SK-N-SH treated with all-trans-retinoic acid at 6 μM for 48 hours (cell line): ENCODE data around the gene C5.

ENCODE experiments used
- CREB5 ChIP-seq: fragments of 250-450 bp; sonication (Bioruptor Pico); IDR thresholded peaks from 2 replicates; pipeline ENCODE4 v1.5.1; 2020; ENCODE audit warnings: low read depth, mild to moderate bottlenecking, moderate library complexity
- CSDC2 ChIP-seq: fragments of 250-450 bp; sonication (Bioruptor Pico); IDR thresholded peaks from 2 replicates; pipeline ENCODE4 v1.5.0; 2020; ENCODE audit warnings: mild to moderate bottlenecking, moderate library complexity
- ISL1 ChIP-seq: fragments of 250-450 bp; sonication (Bioruptor Pico); IDR thresholded peaks from 2 replicates; pipeline ENCODE4 v2.1.2; 2022; ENCODE audit warnings: mild to moderate bottlenecking, moderate library complexity
- OSR1 ChIP-seq: fragments of 250-450 bp; sonication (Bioruptor Pico); IDR thresholded peaks from 2 replicates; pipeline ENCODE4 v1.8.0; 2022; ENCODE audit warnings: moderate library complexity, mild to moderate bottlenecking, inconsistent platforms
- PPARA ChIP-seq: fragments of 250-450 bp; sonication (Bioruptor Pico); IDR thresholded peaks from 2 replicates; pipeline ENCODE4 v1.5.0; 2020; ENCODE audit warnings: mild to moderate bottlenecking, borderline replicate concordance
- SNAI2 ChIP-seq: fragments of 250-450 bp; sonication (Bioruptor Pico); IDR thresholded peaks from 2 replicates; pipeline ENCODE4 v1.5.0; 2020; ENCODE audit warnings: mild to moderate bottlenecking, moderate library complexity
- TF ChIP-seq, protein P1 (sequence below): fragments of 250-450 bp; sonication (Bioruptor Pico); IDR thresholded peaks from 2 replicates; pipeline ENCODE4 v1.8.0; 2021; ENCODE audit warnings: low read depth, mild to moderate bottlenecking, moderate library complexity, borderline replicate concordance
- TF ChIP-seq, protein P2 (sequence below): fragments of 250-450 bp; sonication (Bioruptor Pico); IDR thresholded peaks from 2 replicates; pipeline ENCODE4 v1.5.1; 2021; ENCODE audit warnings: mild to moderate bottlenecking, moderate library complexity

- TF ChIP-seq SNAI2 (no peak), PPARA (CRISPR knock-in tag) (no peak), ISL1 (CRISPR knock-in tag) (no peak), OSR1 (CRISPR knock-in tag) (no peak), CSDC2 (CRISPR knock-in tag) (no peak), CREB5 (CRISPR knock-in tag) (no peak)
- TF ChIP-seq, protein P1, sequence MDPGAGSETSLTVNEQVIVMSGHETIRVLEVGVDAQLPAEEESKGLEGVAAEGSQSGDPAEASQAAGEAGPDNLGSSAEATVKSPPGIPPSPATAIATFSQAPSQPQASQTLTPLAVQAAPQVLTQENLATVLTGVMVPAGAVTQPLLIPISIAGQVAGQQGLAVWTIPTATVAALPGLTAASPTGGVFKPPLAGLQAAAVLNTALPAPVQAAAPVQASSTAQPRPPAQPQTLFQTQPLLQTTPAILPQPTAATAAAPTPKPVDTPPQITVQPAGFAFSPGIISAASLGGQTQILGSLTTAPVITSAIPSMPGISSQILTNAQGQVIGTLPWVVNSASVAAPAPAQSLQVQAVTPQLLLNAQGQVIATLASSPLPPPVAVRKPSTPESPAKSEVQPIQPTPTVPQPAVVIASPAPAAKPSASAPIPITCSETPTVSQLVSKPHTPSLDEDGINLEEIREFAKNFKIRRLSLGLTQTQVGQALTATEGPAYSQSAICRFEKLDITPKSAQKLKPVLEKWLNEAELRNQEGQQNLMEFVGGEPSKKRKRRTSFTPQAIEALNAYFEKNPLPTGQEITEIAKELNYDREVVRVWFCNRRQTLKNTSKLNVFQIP = no peak
- TF ChIP-seq, protein P2, sequence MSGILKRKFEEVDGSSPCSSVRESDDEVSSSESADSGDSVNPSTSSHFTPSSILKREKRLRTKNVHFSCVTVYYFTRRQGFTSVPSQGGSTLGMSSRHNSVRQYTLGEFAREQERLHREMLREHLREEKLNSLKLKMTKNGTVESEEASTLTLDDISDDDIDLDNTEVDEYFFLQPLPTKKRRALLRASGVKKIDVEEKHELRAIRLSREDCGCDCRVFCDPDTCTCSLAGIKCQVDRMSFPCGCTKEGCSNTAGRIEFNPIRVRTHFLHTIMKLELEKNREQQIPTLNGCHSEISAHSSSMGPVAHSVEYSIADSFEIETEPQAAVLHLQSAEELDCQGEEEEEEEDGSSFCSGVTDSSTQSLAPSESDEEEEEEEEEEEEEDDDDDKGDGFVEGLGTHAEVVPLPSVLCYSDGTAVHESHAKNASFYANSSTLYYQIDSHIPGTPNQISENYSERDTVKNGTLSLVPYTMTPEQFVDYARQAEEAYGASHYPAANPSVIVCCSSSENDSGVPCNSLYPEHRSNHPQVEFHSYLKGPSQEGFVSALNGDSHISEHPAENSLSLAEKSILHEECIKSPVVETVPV (CRISPR knock-in tag) = no peak
Measured at GRCh38 chr9:120936011-120936763, 113.9 kb downstream of the C5 start.
